Measurements from ENCODE around the gene PDE6G.
A peak's percentile ranks its signal among the peaks of the same experiment; 100 is the strongest.

Gene PDE6G

GRCh38 chr17:81656118-81656743 lies at the start of gene PDE6G:
TSS of gene PDE6G (minus strand) at chr17:81656542. CDS start at chr17:81653305, 3,237 bp downstream.
- DNase-seq: no peak

GRCh38 chr17:81705518-81706231 lies 49.3 kb upstream of the PDE6G start:
- no peak for DNase-seq

DNA sequence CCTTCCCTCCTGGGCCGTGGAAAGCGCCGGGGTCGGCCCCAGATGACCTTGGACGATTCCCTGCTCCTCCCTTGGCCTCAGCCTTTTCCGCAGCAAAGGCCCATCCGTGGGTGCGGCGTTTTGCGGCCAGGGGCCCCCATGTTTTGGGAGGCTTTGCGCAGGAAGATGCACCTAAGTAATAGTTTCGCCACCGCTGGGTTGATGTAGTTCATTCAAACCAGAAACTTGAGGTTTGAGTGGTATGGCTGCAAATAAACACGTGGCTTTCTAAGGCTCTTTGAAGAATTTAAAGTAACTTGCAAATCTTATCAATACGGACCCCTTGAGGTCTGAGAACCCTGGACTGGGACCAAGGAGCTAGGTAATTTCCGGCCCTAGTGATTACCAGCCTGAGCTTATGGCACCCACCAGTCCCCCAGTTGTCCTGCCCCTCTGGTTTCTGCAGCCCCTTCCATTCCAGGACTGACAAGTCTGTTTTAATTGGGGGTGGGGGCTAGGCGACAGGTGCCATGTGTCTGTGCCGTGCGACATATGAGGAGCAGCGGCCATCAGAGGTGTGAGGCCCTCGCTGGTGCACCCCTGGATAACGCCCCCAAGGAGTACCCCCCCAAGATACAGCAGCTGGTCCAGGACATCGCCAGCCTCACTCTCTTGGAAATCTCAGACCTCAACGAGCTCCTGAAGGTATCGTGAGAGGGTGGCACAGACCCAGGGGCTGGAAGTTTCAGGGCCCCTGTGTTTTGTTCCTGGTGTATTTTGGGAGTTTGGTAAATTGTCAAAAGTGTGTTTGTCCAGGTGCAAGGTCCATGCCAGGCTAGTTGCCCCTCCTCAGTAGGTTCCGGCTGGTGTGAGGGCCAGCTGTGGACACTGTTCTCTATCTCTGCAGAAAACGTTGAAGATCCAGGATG lies 47.7 kb upstream of the PDE6G start:
- DNase-seq: no peak

GRCh38 chr17:81702934-81703746 lies 46.8 kb upstream of the PDE6G start, which contains the start of gene MRPL12:
TSS of gene MRPL12 (plus strand) at chr17:81703367. CDS start at chr17:81703502, 135 bp downstream.
- DNase-seq: peak; percentile 95

DNA sequence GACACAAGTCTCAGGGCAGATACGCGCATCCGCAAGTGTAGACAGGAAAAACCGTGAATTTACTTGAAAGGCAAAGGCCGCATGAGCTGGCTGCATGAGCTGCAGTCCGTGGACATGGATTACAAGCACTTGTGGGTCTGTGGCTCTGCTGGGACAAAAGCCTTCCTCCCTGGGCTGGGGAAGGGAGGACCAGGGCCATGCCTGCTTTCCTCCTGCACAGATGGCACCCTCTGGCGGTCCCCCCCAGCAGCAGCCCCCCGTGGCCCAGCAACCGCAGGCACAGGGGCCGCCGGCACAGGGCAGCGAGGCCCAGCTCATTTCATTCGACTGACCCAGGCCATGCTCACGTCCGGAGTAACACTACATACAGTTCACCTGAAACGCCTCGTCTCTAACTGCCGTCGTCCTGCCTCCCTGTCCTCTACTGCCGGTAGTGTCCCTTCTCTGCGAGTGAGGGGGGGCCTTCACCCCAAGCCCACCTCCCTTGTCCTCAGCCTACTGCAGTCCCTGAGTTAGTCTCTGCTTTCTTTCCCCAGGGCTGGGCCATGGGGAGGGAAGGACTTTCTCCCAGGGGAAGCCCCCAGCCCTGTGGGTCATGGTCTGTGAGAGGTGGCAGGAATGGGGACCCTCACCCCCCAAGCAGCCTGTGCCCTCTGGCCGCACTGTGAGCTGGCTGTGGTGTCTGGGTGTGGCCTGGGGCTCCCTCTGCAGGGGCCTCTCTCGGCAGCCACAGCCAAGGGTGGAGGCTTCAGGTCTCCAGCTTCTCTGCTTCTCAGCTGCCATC lies 45.1 kb upstream of the PDE6G start:
- DNase-seq: no peak

- DNase-seq: no peak
These were observed 44.3 kb upstream of the PDE6G start for GRCh38 chr17:81700353-81701287.

GRCh38 chr17:81697261-81698044 lies 41.1 kb upstream of the PDE6G start:
- DNase-seq: no peak

DNA sequence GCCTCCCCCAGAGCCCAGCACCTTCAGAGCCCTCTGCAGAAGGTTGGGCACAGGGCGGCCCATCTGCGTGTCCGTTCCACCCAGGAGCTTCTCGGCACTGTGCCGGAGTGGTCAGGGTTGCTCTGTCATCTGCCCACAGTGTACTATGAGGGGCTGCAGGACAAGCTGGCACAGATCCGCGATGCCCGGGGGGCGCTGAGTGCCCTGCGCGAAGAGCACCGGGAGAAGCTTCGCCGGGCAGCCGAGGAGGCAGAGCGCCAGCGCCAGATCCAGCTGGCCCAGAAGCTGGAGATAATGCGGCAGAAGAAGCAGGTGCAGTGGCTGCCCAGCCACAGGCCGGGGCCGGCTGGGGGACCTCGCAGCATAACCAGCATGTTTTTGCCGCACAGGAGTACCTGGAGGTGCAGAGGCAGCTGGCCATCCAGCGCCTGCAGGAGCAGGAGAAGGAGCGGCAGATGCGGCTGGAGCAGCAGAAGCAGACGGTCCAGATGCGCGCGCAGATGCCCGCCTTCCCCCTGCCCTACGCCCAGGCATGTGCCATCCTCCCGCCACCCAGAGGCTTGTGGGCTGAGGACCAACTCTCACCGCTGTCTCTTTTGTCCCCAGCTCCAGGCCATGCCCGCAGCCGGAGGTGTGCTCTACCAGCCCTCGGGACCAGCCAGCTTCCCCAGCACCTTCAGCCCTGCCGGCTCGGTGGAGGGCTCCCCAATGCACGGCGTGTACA lies 40.0 kb upstream of the PDE6G start:
- no peak for DNase-seq

DNA sequence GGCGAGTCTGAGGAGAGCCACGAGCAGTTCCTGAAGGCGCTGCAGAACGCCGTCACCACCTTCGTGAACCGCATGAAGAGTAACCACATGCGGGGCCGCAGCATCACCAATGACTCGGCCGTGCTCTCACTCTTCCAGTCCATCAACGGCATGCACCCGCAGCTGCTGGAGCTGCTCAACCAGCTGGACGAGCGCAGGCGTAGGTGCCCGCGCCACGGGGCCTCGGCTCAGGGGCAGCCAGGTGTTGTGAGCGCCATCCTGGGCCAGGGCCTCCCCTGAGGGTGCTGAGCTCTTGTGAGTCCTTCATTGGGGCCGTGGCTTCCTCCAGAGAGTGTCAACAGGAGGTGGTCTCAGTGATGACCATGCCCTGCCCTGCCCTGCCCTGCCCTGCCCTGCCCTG lies 39.5 kb upstream of the PDE6G start:
- DNase-seq: no peak

DNA sequence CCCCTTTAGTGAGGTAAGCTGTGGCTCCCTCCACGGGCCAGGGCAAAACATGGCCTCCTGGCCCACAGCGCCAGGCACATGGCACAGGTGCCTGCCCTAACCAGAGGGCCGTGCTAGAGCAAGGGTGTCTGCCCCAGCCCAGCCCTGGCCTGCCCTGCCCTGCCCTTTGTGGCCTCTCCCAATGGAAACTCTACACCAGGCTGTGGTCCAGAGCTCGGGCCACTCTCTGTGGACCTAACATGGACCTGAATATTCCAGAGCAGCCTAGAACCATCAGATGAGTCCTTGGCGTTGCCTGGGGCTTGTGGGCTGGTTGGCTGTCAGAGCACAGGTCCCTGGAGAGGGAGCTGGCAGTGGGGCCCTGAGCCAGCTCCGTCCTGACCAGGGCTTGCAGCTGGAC lies 38.9 kb upstream of the PDE6G start:
- DNase-seq: no peak

DNA sequence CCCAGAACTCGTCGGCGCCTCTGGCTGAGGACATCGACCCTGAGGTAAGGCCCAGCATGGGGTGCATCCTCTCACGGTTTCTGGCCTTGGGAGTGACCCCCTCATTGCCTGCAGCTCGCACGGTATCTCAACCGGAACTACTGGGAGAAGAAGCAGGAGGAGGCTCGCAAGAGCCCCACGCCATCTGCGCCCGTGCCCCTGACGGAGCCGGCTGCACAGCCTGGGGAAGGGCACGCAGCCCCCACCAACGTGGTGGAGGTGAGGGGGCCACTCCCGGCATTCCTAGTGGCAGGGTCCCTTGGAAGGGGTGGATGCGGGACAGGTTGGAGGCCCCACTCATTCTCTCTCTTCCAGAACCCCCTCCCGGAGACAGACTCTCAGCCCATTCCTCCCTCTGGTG lies 38.5 kb upstream of the PDE6G start:
- DNase-seq: no peak

- DNase-seq: no peak
These were observed 37.3 kb upstream of the PDE6G start for GRCh38 chr17:81693509-81694210.

DNA sequence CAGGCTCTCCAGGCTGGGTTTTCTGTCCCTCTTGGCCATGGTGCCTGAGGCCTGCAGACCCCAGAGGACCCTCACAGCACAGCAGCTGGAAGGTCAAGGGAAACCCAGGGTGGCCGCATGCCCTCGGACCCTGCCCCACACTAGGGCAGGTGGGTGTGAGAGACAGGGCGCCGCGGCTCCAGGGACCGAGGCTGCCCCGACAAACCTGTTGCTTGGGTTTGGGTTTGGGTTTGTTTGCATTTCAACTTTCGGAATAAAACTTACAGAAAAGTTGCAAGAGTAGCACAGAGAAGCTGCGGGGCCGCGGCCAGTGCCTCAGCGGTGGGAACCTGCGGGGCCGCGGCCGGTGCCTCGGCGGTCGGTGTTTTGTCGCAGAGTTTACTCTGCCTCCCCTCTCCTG lies 35.3 kb upstream of the PDE6G start:
- no peak for DNase-seq

GRCh38 chr17:81691196-81691595 lies 34.9 kb upstream of the PDE6G start:
- no peak for DNase-seq

GRCh38 chr17:81690549-81690948 lies 34.2 kb upstream of the PDE6G start:
- DNase-seq: no peak

DNA sequence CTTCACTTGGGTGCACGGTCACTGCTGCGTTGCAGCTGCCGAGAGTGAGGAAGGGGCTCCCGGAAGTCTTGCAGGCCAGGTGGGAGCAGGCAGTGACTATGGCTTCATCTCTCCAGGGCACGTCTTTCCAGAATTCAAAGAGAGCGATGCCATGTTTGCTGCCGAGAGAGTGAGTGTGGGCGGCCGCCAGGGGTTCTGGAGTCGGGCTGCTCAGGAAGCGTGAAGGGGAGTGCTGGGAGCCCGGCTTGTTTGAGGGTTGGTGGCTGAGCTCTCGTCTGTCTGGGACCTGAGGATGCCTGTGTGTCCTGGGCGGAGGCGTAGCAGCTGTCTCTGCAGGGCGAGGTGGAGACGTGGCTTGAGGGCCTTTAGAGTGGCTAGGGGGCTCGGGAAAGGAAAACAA lies 33.7 kb upstream of the PDE6G start:
- no peak for DNase-seq

DNA sequence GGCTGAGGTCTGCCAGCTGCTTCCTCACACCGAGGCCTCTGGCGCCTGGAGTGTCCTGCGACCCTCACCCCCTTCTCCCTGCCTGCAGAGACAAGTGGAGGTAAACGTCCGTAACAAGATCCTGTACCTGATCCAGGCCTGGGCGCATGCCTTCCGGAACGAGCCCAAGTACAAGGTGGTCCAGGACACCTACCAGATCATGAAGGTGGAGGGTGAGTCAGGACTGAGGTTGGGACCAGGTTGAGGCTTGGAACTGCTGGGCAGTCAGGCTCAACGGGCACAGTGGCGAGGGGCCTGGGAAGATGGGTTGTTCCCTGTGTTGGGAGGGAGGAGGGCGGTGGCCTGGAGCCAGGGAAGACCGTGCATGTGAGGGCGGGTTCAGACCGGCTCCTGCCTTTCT lies 32.3 kb upstream of the PDE6G start:
- no peak for DNase-seq

DNA sequence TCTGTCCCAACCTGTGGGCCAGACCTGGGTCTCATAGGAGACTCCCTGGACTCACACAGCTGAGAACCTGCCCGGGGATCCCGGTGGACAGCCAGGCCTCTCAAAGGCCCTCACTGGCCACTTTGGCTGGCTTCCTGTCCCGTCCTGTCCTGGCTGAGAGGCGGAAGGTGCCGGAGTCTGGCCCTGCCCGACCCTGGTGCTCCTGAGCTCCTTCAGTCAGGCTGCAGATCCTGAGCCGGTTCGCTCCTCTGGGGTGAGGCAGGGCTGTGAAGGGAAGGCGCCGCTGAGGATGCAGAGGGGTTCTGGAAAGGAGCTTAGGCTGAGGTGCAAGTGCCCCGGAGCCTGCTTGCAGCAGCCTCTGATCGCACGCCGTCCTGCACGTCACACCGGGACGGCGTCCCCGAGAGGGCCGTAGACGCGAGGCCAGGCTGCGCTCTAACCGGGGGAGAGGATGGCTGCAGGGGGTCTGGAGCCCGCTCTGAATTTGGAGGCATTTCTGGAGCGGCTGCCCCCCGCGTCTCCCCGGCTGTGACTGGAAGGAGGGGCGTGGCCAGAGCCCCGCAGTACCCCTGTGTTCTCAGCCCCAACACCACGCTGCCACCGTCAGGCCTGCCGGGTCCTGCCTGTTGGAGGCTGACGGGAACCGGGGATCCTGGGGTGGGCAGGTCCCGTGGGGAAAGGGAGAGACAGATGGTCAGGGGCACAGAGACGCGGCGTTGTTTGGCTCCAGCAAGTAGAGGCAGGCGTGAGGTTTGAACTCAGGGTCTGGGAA lies 31.6 kb upstream of the PDE6G start:
- DNase-seq: no peak
